KMS-11 (cell line): Measurements from ENCODE around the gene JAKMIP1.

Experiments
- H2AFZ ChIP-seq: fragments of 200-600 bp; sonication (generic); 2 replicates; pipeline ENCODE4 v1.6.1; 2016; ENCODE audit warnings: antibody characterized with exemption, mixed run types, low read depth
- H3K27ac ChIP-seq: fragments of 200-600 bp; sonication (generic); 2 replicates; pipeline ENCODE4 v1.6.1; 2016; ENCODE audit warnings: mild to moderate bottlenecking, mixed run types
- H3K27me3 ChIP-seq: fragments of 200-600 bp; sonication (generic); 2 replicates; pipeline ENCODE4 v1.6.1; 2017; ENCODE audit warnings: mild to moderate bottlenecking, low read depth, mixed run types, moderate library complexity; ENCODE audit not compliant: insufficient read depth
- H3K36me3 ChIP-seq: fragments of 200-600 bp; sonication (generic); 2 replicates; pipeline ENCODE4 v1.6.1; 2017; ENCODE audit warnings: mild to moderate bottlenecking, mixed run types; ENCODE audit not compliant: insufficient read depth
- H3K4me1 ChIP-seq: fragments of 200-600 bp; sonication (generic); 2 replicates; pipeline ENCODE4 v1.6.1; 2016; ENCODE audit warnings: mild to moderate bottlenecking, low read depth, mixed run types; ENCODE audit not compliant: poor library complexity, severe bottlenecking
- H3K4me2 ChIP-seq: fragments of 200-600 bp; sonication (generic); 2 replicates; pipeline ENCODE4 v1.7.0; 2016; ENCODE audit warnings: mild to moderate bottlenecking, mixed run types
- H3K4me3 ChIP-seq: fragments of 200-600 bp; sonication (generic); IDR thresholded peaks from 2 replicates; pipeline ENCODE4 v1.6.1; 2017; ENCODE audit warnings: low read depth, low read length, mixed read lengths; ENCODE audit not compliant: insufficient read depth
- H3K79me2 ChIP-seq: fragments of 200-600 bp; sonication (generic); 2 replicates; pipeline ENCODE4 v1.6.1; 2016; ENCODE audit warnings: low read depth, mixed run types; ENCODE audit not compliant: insufficient read depth
- H3K9ac ChIP-seq: fragments of 200-600 bp; sonication (generic); 2 replicates; pipeline ENCODE4 v1.6.1; 2016; ENCODE audit warnings: mild to moderate bottlenecking, mixed run types
- H4K20me1 ChIP-seq: fragments of 200-600 bp; sonication (generic); 2 replicates; pipeline ENCODE4 v1.6.1; 2016; ENCODE audit warnings: mild to moderate bottlenecking, mixed run types; ENCODE audit not compliant: insufficient read depth
- CTCF ChIP-seq: fragments of 200-600 bp; sonication (generic); conservative IDR thresholded peaks from 2 replicates; pipeline ENCODE4 v1.6.1; 2017; ENCODE audit warnings: low read depth, mild to moderate bottlenecking, antibody characterized with exemption, low read length, moderate library complexity, mixed read lengths

JAKMIP1 gene

GRCh38 chr4:6205973-6206372 is 5.6 kb upstream of the JAKMIP1 start:
- Histone ChIP-seq H2AFZ (no peak overlapping the region), H3K4me1 (no peaks in the 10 kb centered on the region), H3K27me3 (no peaks in the 10 kb centered on the region), H4K20me1 (no peaks in the 10 kb centered on the region), H3K36me3 (no peaks in the 10 kb centered on the region), H3K4me2 (no peak overlapping the region), H3K9ac (no peak overlapping the region), H3K79me2 (no peaks in the 10 kb centered on the region), H3K27ac (no peak overlapping the region), H3K4me3 (no peak overlapping the region)
- TF ChIP-seq CTCF: no peak

- Histone ChIP-seq H3K4me3 (no peak overlapping the region), H3K27ac (no peak overlapping the region), H3K36me3 (no peaks in the 10 kb centered on the region), H2AFZ (no peak overlapping the region), H3K79me2 (no peaks in the 10 kb centered on the region), H4K20me1 (no peaks in the 10 kb centered on the region), H3K4me2 (no peak overlapping the region), H3K9ac (no peak overlapping the region), H3K27me3 (no peaks in the 10 kb centered on the region), H3K4me1 (no peaks in the 10 kb centered on the region)
- TF ChIP-seq CTCF: no peak
Measured at GRCh38 chr4:6205567-6205931, 5.2 kb upstream of the JAKMIP1 start.

- Histone ChIP-seq H3K9ac (no peak overlapping the region), H3K4me3 (no peak overlapping the region), H3K4me1 (no peaks in the 10 kb centered on the region), H3K27me3 (no peaks in the 10 kb centered on the region), H3K36me3 (no peaks in the 10 kb centered on the region), H3K4me2 (no peak overlapping the region), H3K27ac (no peak overlapping the region), H4K20me1 (no peaks in the 10 kb centered on the region), H3K79me2 (no peaks in the 10 kb centered on the region), H2AFZ (no peak overlapping the region)
- no peak for TF ChIP-seq CTCF
Measured at GRCh38 chr4:6204871-6205566, 4.7 kb upstream of the JAKMIP1 start.

- Histone ChIP-seq H2AFZ (no peak overlapping the region), H3K4me2 (no peak overlapping the region), H3K27me3 (no peaks in the 10 kb centered on the region), H3K4me1 (no peaks in the 10 kb centered on the region), H4K20me1 (no peaks in the 10 kb centered on the region), H3K4me3 (no peak overlapping the region), H3K36me3 (no peaks in the 10 kb centered on the region), H3K79me2 (no peaks in the 10 kb centered on the region), H3K27ac (no peak overlapping the region), H3K9ac (no peak overlapping the region)
- no peak for TF ChIP-seq CTCF
Measured at GRCh38 chr4:6204098-6204497, 3.7 kb upstream of the JAKMIP1 start.
